PFSK-1 (cell line): ENCODE results near the gene RAB6B.

ENCODE experiments used
- FOXP2 ChIP-seq: optimal IDR thresholded peaks from 2 replicates; pipeline ENCODE3; 2011; ENCODE audit warnings: borderline replicate concordance, control low read depth, inconsistent platforms; ENCODE audit not compliant: insufficient read depth; ENCODE audit errors: extremely low read length, extremely low read depth
- POLR2AphosphoS5 ChIP-seq: IDR thresholded peaks from 2 replicates; pipeline ENCODE4 v1.6.1; 2012; ENCODE audit warnings: low read depth, mild to moderate bottlenecking, control low read depth, low read length, moderate library complexity
- REST ChIP-seq, 2 experiments: IDR thresholded peaks; 2 replicates each; pipeline versions ENCODE4 v1.6.1 to v1.8.0; 2011 to 2012; ENCODE audit warnings: low read depth in 2 of 2, low read length in 2 of 2, control low read depth in 1 of 2, inconsistent platforms in 1 of 2, mild to moderate bottlenecking in 1 of 2, moderate library complexity in 1 of 2; ENCODE audit not compliant: insufficient read depth in 1 of 2
- SIN3A ChIP-seq: IDR thresholded peaks from 2 replicates; pipeline ENCODE4 v1.6.1; 2012; ENCODE audit warnings: mild to moderate bottlenecking, low read length, moderate library complexity, borderline replicate concordance; ENCODE audit not compliant: insufficient read depth
- TAF1 ChIP-seq: IDR thresholded peaks from 2 replicates; pipeline ENCODE4 v1.6.1; 2012; ENCODE audit warnings: low read length, control low read depth, borderline replicate concordance; ENCODE audit not compliant: insufficient read depth

The RAB6B gene

GRCh38 chr3:133894353-133895207 is 1.1 kb downstream of the RAB6B start:
- TF ChIP-seq POLR2AphosphoS5 (no peak), FOXP2 (no peak), TAF1 (no peak), REST (IDR thresholded peaks at IDR 0.05; ENCODE audit: insufficient read depth in 1 of 2, low read depth in 2 of 2, low read length in 2 of 2) (no peak), SIN3A (no peak)

GRCh38 chr3:133893683-133894352 is 1.9 kb downstream of the RAB6B start:
- TF ChIP-seq POLR2AphosphoS5 (no peak), REST (IDR thresholded peaks at IDR 0.05; ENCODE audit: insufficient read depth in 1 of 2, low read depth in 2 of 2, low read length in 2 of 2) (no peak), TAF1 (no peak), FOXP2 (no peak), SIN3A (no peak)

- no peak for TF ChIP-seq TAF1
- TF ChIP-seq POLR2AphosphoS5, result no peak
- TF ChIP-seq FOXP2, result no peak
- TF ChIP-seq SIN3A, result no peak
- TF ChIP-seq REST (IDR thresholded peaks at IDR 0.05; ENCODE audit: insufficient read depth in 1 of 2, low read depth in 2 of 2, low read length in 2 of 2), result no peak
Measured at GRCh38 chr3:133892541-133893231, 3.0 kb downstream of the RAB6B start.

DNA sequence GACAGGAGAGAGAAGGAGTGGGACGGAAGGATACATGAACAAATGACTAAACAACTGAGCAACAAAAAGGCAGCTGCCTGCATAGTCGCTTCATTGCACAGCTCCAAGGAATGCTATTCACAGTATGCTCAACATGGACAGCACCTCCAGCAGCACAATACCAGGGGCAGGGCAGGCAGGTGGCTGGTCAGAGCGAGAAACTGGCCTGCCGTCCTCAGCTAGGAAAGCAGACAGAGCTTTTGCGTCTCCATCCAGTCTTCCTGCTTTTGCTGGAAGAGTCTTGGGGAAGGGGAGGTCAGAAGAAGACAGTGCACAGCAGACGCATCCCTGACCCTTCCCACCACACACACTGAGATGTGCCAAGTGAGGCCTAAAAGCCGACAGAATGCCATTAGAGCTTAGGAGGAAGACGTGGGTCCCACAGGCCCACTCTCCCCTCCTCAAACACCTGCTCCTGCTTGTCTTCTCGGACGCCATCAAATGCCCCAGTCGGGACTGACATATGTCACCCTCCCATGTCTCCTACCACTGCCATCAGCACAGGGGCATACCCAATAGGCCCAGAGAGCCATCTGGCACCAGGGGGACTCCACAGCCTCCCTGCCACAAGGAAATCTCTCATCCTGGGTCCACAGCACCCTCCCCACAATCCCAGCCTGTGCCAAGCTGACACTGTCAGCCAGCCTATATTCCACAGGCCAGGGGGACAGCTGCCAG is 3.9 kb downstream of the RAB6B start:
- TF ChIP-seq SIN3A (no peak), REST (IDR thresholded peaks at IDR 0.05; ENCODE audit: insufficient read depth in 1 of 2, low read depth in 2 of 2, low read length in 2 of 2) (no peak), POLR2AphosphoS5 (no peak), TAF1 (no peak), FOXP2 (no peak)
